HepG2 (cell line): ENCODE data around the gene USP10. TPM values are rescaled to one million over a fixed set of nuclear protein-coding genes. Genes with fewer than 3 reads are reported as not detected.

Experiments
- FOXJ3 ChIP-seq: sonication (generic); formaldehyde crosslinking; IDR thresholded peaks from 2 replicates; pipeline ENCODE4 v1.4.0; 2020; ENCODE audit warnings: missing genetic modification reagents, mild to moderate bottlenecking, borderline replicate concordance
- ZFX ChIP-seq: sonication (generic); formaldehyde crosslinking; IDR thresholded peaks from 2 replicates; pipeline ENCODE4 v1.4.0; 2020; ENCODE audit warnings: mild to moderate bottlenecking, low read depth, missing genetic modification reagents, moderate library complexity
- polyA plus RNA-seq, 8 experiments: library from polyadenylated mRNA; depleted of rRNA in 3 of 8; stranded (reverse) in 7 of 8; unstranded in 1 of 8; fragments of >200 nt; fragmentation: Illumina TruSeq in 4 of 8; extraction: Trizol in 4 of 8; gene quantifications; 2 replicates each; pipeline versions ENCODE4 v1.2.1 to v1.2.3, GENCODE V29; 2011 to 2016; ENCODE audit warnings: low read depth in 4 of 8, missing spikeins in 1 of 8, mixed read lengths in 1 of 8; ENCODE audit not compliant: insufficient read depth in 1 of 8
- total RNA-seq, 5 experiments: library from RNA; depleted of rRNA; stranded (reverse); fragments of >200 nt; fragmentation: Illumina TruSeq; extraction: Trizol; gene quantifications; 2 replicates each; pipeline ENCODE4 v1.2.3, GENCODE V29; 2016; ENCODE audit warnings: low read depth in 1 of 5
- TF ChIP-seq, protein P1 (sequence below): sonication (generic); formaldehyde crosslinking; IDR thresholded peaks from 2 replicates; pipeline ENCODE4 v1.4.0; 2020; ENCODE audit warnings: missing genetic modification reagents, mild to moderate bottlenecking, borderline replicate concordance
- TF ChIP-seq, protein P2 (sequence below): sonication (generic); formaldehyde crosslinking; IDR thresholded peaks from 2 replicates; pipeline ENCODE4 v1.5.0; 2020; ENCODE audit warnings: mild to moderate bottlenecking, missing genetic modification reagents, moderate library complexity
- TF ChIP-seq, protein P3 (sequence below): sonication (generic); formaldehyde crosslinking; IDR thresholded peaks from 2 replicates; pipeline ENCODE4 v1.4.0; 2020; ENCODE audit warnings: missing genetic modification reagents

USP10 gene
- total and polyA plus RNA-seq, 2 of the 13 experiments (the other 11 are each of a cell fraction or from before 2014, with no cell fraction given): 79.1 to 122 TPM

DNA sequence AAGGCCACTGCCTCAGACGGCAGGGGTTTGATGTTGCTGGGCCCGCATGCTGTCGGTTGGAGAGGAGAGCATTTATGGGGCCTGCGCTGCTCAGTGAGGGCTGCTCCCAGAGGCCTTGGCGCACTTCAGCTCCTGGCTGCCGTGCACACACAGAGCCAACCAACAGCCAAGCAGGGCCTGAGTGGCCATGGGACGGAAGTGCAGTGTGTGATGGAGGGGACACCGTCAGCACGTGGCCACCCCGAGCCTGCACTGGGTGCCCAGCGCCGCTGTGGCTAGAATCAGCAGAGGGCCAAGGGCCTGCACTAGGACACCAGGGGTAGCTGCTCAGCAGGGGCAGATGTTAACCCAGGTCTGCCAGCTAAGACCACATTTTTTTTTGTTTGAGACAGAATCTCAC is 29.7 kb upstream of the USP10 start (continued):
- TF ChIP-seq, protein P1, sequence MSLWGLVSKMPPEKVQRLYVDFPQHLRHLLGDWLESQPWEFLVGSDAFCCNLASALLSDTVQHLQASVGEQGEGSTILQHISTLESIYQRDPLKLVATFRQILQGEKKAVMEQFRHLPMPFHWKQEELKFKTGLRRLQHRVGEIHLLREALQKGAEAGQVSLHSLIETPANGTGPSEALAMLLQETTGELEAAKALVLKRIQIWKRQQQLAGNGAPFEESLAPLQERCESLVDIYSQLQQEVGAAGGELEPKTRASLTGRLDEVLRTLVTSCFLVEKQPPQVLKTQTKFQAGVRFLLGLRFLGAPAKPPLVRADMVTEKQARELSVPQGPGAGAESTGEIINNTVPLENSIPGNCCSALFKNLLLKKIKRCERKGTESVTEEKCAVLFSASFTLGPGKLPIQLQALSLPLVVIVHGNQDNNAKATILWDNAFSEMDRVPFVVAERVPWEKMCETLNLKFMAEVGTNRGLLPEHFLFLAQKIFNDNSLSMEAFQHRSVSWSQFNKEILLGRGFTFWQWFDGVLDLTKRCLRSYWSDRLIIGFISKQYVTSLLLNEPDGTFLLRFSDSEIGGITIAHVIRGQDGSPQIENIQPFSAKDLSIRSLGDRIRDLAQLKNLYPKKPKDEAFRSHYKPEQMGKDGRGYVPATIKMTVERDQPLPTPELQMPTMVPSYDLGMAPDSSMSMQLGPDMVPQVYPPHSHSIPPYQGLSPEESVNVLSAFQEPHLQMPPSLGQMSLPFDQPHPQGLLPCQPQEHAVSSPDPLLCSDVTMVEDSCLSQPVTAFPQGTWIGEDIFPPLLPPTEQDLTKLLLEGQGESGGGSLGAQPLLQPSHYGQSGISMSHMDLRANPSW (CRISPR knock-in tag): no peak
- TF ChIP-seq FOXJ3 (CRISPR knock-in tag): no peak
- 0 out of 2 replicates have a peak, but pooled peaks have one; percentile 22 for TF ChIP-seq ZFX (CRISPR knock-in tag)
- TF ChIP-seq, protein P2, sequence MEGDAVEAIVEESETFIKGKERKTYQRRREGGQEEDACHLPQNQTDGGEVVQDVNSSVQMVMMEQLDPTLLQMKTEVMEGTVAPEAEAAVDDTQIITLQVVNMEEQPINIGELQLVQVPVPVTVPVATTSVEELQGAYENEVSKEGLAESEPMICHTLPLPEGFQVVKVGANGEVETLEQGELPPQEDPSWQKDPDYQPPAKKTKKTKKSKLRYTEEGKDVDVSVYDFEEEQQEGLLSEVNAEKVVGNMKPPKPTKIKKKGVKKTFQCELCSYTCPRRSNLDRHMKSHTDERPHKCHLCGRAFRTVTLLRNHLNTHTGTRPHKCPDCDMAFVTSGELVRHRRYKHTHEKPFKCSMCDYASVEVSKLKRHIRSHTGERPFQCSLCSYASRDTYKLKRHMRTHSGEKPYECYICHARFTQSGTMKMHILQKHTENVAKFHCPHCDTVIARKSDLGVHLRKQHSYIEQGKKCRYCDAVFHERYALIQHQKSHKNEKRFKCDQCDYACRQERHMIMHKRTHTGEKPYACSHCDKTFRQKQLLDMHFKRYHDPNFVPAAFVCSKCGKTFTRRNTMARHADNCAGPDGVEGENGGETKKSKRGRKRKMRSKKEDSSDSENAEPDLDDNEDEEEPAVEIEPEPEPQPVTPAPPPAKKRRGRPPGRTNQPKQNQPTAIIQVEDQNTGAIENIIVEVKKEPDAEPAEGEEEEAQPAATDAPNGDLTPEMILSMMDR (CRISPR knock-in tag): 0 out of 2 replicates have a peak, but pooled peaks have one; percentile 11
- TF ChIP-seq, protein P3, sequence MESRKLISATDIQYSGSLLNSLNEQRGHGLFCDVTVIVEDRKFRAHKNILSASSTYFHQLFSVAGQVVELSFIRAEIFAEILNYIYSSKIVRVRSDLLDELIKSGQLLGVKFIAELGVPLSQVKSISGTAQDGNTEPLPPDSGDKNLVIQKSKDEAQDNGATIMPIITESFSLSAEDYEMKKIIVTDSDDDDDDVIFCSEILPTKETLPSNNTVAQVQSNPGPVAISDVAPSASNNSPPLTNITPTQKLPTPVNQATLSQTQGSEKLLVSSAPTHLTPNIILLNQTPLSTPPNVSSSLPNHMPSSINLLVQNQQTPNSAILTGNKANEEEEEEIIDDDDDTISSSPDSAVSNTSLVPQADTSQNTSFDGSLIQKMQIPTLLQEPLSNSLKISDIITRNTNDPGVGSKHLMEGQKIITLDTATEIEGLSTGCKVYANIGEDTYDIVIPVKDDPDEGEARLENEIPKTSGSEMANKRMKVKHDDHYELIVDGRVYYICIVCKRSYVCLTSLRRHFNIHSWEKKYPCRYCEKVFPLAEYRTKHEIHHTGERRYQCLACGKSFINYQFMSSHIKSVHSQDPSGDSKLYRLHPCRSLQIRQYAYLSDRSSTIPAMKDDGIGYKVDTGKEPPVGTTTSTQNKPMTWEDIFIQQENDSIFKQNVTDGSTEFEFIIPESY (CRISPR knock-in tag): 0 out of 2 replicates have a peak, but pooled peaks have one; percentile 35
